ENCODE data around the gene PIP4P1. TPM values are rescaled to one million over a fixed set of nuclear protein-coding genes. Genes with fewer than 3 reads are reported as not detected.

Gene PIP4P1
- total and polyA plus RNA-seq, 9 of the 15 experiments (the other 6 are each of a cell fraction or from before 2014, with no cell fraction given), result 5.3 to 20.9 (median 10.7) TPM

GRCh38 chr14:20482382-20482781 lies 21.1 kb upstream of the PIP4P1 start (continued):
- TF ChIP-seq MCM3 (IDR thresholded peaks at IDR 0.05), result no peak
- TF ChIP-seq SAP30 (IDR thresholded peaks at IDR 0.05; ENCODE audit: borderline replicate concordance, insufficient read depth, low read depth, low read length, poor library complexity, severe bottlenecking), result no peak
- TF ChIP-seq SP2 (IDR thresholded peaks at IDR 0.05; ENCODE audit: extremely low read depth, low read depth, low read length, poor library complexity, severe bottlenecking), result no peak
- TF ChIP-seq MAZ (CRISPR knock-in tag; conservative IDR thresholded peaks at IDR 0.05 in 1 of 2, IDR thresholded peaks at IDR 0.05 in 1 of 2), result no peak
- no peak for TF ChIP-seq MCM5 (IDR thresholded peaks at IDR 0.05; ENCODE audit: low read depth)
- TF ChIP-seq ESRRB (CRISPR knock-in tag; IDR thresholded peaks at IDR 0.05; ENCODE audit: borderline replicate concordance), result no peak
- no peak for TF ChIP-seq L3MBTL2 (IDR thresholded peaks at IDR 0.05)
- TF ChIP-seq DPF2 (IDR thresholded peaks at IDR 0.05), result peak; percentile 91
- no peak for TF ChIP-seq CHD7 (IDR thresholded peaks at IDR 0.05; ENCODE audit: low read depth, low read length)
- TF ChIP-seq PURB (CRISPR knock-in tag; IDR thresholded peaks at IDR 0.05; ENCODE audit: low read depth), result no peak
- TF ChIP-seq, protein P1, sequence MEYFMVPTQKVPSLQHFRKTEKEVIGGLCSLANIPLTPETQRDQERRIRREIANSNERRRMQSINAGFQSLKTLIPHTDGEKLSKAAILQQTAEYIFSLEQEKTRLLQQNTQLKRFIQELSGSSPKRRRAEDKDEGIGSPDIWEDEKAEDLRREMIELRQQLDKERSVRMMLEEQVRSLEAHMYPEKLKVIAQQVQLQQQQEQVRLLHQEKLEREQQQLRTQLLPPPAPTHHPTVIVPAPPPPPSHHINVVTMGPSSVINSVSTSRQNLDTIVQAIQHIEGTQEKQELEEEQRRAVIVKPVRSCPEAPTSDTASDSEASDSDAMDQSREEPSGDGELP (CRISPR knock-in tag; IDR thresholded peaks at IDR 0.05; ENCODE audit: borderline replicate concordance), result no peak
- TF ChIP-seq NCOA4 (IDR thresholded peaks at IDR 0.05; ENCODE audit: partially characterized antibody), result no peak
- TF ChIP-seq, protein P2, sequence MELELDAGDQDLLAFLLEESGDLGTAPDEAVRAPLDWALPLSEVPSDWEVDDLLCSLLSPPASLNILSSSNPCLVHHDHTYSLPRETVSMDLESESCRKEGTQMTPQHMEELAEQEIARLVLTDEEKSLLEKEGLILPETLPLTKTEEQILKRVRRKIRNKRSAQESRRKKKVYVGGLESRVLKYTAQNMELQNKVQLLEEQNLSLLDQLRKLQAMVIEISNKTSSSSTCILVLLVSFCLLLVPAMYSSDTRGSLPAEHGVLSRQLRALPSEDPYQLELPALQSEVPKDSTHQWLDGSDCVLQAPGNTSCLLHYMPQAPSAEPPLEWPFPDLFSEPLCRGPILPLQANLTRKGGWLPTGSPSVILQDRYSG (tag; conservative IDR thresholded peaks at IDR 0.05; ENCODE audit: low read depth), result no peak
- no peak for TF ChIP-seq ATF2 (CRISPR knock-in tag; IDR thresholded peaks at IDR 0.05)
